GM18873 (cell line): ENCODE data around the gene CACNA1S.

ENCODE experiments used
- ATAC-seq: cut with Tn5 transposase; IDR thresholded peaks from one replicate; pipeline ENCODE4 v1.9.1; 2021; ENCODE audit warnings: mild to moderate bottlenecking, moderate library complexity, moderate number of reproducible peaks; ENCODE audit not compliant: unreplicated experiment, low FRiP score

The CACNA1S gene

DNA sequence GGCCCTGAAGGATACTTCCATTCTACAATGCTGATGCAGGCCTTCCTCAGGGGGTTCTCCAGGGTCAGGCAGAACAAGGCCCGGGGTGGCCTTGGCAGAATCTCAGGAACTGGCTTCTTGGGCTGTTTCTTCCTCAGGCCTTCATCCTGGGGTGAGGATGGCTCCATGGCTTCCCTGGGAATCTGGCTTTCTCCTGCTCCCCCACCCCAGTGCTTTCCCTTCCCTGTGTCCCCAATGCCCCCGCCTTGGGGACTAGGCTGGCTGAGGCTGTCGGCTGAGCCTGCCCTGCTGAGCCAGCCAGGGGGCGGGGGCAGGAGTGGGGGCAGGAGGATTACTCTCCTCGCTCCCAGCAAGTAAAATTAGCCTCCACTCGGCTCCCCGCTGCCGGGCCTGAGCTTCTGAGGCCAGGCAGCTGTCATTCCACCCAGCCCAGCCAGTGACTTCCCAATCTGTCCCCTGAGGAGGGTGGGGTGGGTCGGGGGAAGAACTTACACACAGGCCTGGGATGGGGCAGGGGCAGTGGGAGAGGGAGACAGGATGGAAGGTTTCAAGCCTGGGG lies at the start of gene CACNA1S:
Gene CACNA1S, minus strand, starts transcription at position 254 of the 559 bp plus-strand sequence. Its CDS starts 87 bp downstream, at position 167.
- no peak for ATAC-seq

DNA sequence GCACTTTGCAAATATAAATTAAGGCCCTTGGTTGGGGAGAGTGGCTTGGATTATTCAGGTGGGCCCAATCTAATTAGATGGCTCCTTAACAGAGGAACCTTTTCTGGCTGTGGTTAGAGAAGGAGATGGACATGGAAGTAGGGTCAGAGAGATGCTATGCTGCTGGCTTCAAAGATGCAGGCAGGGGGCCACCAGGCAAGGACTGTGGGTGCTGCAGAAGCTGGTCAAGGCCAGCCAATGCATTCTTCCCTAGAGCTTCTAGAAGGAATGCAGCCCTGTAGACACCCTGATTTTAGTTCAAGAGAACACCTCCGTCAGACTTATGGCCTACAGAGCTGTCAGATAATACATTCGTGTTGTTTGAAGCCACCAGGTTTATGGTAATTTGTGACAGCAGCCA lies 45.7 kb upstream of the CACNA1S start:
- ATAC-seq, result no peak

DNA sequence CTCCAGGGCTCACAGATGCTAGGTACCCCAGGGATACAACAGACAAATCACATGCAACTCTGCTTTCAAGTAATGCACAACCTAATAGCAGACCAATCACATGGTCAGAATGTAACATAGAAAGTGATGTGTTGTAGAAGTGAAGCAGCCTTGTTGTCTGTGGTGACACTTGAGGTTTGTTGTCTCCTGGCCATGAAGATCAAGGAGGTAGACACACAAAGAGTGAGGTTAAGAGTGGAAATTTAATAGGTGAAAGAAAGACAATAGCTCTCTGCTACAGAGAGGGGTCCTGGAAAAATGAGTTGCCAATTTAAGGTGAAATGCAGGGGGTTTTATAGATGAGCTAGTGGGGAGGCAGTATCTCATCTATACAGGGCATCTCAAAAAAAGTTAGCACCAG lies 44.6 kb upstream of the CACNA1S start:
- no peak for ATAC-seq

DNA sequence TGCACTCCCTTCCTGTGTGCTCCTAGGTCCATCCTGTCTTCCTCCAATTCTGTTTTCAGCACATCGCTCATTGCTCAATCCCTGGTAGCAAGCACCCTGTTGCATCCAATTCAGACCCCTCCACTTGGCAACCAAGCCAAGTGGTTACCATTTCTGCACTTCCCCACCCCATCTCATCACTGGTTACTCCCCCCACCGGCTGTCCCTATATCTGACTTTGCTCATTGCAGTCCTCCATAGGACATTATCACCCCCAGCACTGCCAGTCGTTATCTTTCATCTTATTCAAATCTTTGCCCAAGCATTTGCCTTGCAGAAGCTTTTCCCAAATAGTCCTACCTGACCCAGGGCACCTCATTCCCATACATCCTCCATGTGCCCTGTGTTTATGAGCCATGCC lies 44.1 kb upstream of the CACNA1S start:
- ATAC-seq, result no peak

GRCh38 chr1:201155354-201155753 lies 43.1 kb upstream of the CACNA1S start:
- no peak for ATAC-seq

DNA sequence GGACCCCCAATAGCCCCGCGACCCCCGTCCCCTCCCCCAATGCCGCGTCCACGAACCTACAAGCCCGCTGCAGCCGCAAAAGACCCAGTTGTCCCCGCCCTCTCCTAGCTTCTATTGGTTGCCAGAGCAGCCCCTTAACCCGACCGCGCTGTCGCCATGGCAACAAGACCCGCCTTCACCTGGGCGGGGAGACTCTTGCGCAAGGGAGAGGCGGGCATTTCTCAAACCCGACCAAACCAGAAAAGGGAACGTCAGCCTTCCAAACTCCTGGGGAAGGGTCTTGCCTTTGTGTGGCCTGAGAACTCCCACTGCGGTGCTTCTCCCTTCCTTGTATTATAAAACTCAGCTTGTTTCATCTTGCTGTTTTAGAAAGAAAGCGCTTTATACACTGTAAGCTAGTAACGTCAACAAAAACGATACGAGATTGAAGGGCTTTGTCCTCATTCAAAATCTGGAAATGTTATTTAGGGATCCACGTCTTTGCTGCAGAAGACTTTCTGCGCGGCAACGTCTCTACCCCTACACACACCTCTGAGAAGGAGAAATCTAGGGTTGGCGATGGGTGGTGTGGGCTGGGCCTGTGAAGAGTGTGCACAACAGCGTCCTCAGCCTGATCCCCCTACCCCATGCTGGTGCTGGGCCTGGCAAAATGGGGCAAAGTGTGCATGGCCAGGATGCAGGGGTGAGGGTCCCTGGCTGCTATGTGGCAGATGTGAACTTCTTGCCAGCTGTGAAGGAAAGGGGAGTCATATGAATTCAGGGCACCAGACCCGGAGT lies 42.4 kb upstream of the CACNA1S start, which contains the start of gene TMEM9:
Gene TMEM9, minus strand, starts transcription at position 86 of the 777 bp plus-strand sequence. CDS start 551 bp downstream, outside the sequence.
- ATAC-seq, result peak; percentile 82

DNA sequence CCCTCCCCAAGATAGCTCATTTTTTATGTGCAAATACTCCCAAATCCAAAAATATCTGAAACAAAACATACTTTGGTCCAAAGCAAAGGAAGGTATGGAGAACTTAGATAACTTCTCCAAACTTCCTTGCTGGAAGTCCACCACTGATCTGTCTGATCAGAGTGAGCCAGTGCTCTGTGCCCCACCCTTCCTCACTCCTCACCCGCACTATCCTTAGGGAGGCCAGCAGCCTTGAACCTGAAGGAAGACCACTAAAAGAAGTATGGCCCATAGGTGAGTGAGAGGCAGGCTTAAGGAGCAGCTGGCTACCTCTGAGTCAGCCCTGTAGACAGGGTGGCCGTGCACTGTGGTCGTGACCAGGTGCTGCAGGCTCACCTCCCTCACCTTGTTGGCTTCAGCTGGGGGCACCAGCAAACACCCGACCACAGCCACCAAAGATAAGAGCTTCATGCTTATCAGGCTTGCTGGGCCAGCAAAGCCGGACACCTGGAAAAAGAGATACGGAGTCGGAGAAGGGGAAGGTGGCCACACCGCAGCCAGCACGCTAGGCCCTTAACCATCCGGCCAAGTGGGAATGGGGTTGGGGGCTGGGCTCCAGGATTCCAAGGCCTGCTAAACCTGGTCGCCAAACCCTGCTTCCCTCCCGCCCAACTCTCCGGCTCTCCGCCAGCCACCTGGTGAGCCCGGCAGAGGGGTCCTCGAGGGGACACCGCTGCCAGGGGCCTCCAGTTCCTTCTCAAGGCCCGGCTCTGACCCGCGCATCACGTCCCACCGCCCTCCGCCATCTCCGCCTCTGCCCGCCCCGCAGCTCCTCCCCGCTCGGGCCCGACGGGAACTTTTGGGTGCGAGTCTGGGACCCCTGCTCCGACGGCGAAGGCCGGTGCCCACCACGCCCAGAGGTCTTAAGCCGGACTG lies 41.5 kb upstream of the CACNA1S start:
- ATAC-seq, result peak; percentile 37

GRCh38 chr1:201149400-201149799 lies 37.2 kb upstream of the CACNA1S start:
- no peak for ATAC-seq

GRCh38 chr1:201147396-201148015 lies 35.3 kb upstream of the CACNA1S start:
- ATAC-seq, result no peak

GRCh38 chr1:201146626-201147390 lies 34.6 kb upstream of the CACNA1S start:
- ATAC-seq, result no peak

GRCh38 chr1:201145816-201146215 lies 33.6 kb upstream of the CACNA1S start:
- no peak for ATAC-seq

DNA sequence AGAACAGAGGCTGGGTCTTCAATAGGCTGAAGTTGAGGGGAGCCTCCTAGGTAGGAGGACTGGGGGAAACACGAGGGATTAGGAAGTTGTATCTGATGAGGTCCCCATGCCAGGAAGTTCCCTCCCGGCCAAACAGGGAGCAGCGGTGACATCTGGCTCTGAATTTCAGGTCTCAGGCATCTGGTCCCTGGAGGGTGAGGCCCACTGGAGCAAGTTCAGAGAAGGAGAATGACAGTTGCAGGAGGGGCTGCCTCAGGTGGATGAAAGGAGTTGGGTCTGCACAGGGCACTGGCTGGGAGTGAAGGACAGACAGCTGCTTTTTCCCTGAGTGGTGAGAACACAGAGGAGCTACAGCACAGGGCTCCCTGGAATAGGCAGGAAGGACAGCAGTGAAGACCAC lies 32.9 kb upstream of the CACNA1S start:
- ATAC-seq, result no peak

DNA sequence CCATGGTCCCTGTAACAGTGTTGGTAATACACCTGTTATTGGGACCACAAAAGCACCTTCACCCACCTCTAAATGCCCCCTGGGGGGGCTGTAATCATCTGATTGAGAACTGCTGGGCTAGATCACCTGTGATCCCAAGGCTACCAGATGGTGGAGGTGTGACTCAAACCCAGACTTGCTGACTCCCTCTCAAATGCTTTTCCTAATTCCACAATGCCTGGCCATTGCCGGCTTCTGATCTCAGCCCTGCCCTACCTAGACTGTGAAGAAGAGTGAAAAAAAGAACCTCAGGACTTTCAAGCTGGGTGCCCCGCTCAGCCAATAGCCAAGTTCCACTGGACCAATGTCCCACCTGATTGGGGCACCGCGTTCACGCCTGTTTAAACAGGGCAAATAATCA lies 32.5 kb upstream of the CACNA1S start:
- no peak for ATAC-seq

DNA sequence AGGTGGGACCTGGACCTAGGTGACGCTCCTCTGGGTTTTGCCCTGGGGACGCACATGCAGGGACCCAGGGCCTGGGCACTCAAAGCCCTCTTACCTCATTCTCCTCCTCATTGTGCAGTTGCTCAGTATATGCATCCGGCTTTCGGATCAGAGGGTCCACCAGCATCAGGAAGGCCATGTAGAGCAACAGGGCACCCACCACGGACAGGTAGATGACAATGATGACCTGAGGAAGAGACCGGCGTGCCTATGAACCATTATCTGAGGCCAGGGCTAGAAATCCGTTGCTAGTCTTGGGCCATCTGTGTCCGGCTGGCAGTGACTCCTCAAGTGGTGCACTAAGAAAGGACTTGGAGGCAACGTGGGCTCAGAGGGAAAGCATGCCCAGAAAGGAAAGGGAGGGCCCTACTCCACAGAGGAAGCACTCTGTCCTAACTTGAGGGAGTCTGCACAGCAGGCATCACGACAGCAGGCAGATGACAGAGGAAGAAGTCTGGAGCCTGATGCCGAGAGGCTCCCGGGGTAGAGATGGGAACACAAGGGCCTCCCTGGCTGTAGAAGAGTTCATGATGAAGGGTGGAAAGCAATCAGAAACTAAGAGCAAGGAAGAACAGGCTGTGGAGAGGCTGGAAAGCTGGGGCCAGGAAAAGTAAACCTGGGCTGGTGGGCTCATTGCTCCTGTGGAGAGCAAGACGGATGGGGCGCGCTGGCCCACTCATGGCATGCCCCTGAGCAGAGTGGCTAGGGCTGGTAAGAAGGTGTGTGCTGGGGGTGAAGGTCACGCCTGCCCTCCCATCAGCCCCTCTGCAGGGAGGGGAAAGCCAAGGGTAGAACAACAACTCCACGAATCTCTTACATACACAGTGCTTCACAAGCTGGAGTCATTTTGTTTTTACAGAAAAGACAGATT lies 31.8 kb upstream of the CACNA1S start:
- no peak for ATAC-seq

GRCh38 chr1:201142849-201143725 lies 30.9 kb upstream of the CACNA1S start:
- ATAC-seq, result no peak

DNA sequence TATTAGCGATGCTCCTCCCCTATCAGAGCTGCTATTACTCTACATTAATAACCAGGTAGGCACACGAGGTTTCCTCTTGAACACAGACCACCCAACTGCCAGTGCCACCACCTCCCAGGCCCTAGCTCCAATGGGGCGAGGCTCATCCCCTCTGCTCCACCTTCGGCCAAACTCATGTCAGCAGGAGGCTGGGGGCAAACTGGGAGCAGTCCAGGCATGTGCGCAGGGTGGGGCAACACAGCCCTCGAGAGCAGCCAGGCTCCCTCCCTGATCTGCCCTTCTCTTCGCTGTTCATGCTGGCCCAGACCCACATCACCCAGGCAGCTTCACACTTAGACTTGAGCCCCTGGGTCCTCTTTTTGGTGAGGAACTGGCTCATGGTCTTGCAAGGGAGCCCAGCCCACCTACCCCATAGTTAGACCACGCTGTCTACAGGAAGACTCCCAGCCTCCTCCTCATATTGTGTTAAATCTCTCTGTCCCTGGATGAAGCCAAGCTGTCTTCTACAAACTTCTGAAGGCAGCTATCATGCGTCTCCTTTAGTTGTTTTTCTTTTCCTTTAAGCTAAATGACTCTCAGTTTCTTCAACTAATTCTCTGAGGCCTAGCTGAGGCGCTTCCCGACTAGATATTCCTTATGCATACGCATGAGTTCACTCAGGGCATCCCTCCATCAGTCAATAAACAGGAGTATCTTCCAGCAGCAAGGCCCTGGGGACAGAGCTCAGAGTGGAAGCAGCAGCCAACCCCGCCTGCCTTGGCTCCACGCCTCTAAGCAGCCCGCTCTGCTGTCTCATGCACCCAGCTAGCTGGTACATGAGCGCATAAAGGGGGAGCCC lies 30.0 kb upstream of the CACNA1S start:
- no peak for ATAC-seq

- no peak for ATAC-seq
Observed at GRCh38 chr1:201141418-201141817, 29.2 kb upstream of the CACNA1S start.
